GM23248 (cell line): ENCODE results near the gene PIR.

ENCODE experiments used
- EZH2 ChIP-seq: fragments of 200-600 bp; sonication (generic); IDR thresholded peaks from 2 replicates; pipeline ENCODE4 v1.6.1; 2018; ENCODE audit warnings: antibody characterized with exemption, mild to moderate bottlenecking; ENCODE audit not compliant: insufficient read depth, poor library complexity, severe bottlenecking
- EZH2phosphoT487 ChIP-seq: fragments of 200-600 bp; sonication (generic); IDR thresholded peaks from 2 replicates; pipeline ENCODE4 v1.6.1; 2018; ENCODE audit warnings: antibody characterized with exemption, moderate library complexity, mild to moderate bottlenecking, low read depth; ENCODE audit not compliant: insufficient read depth

- TF ChIP-seq EZH2phosphoT487, result no peak
- TF ChIP-seq EZH2, result no peak
Observed at GRCh38 chrX:15441464-15441863, 51.7 kb downstream of the PIR start.
